Esophagus squamous epithelium (tissue), 5 donors: Measurements from ENCODE around the gene DEPDC5. TPM values are rescaled to one million over a fixed set of nuclear protein-coding genes. Genes with fewer than 3 reads are reported as not detected.

Source experiments
- DNase-seq: peaks from one replicate; lab custom pipeline; 2025; lab: John Stamatoyannopoulos, UW
- H3K27ac ChIP-seq, 4 donors: fragments of 200-600 bp; sonication (generic); one replicate each; pipeline ENCODE4 v1.5.1; 2016 to 2019; ENCODE audit warnings: mild to moderate bottlenecking in 1 of 4
- H3K27me3 ChIP-seq, 4 donors: fragments of 200-600 bp; sonication (generic); 1 replicate in 3 of 4; 2 replicates in 1 of 4; pipeline versions ENCODE4 v1.5.1 to v1.6.0; 2017 to 2021; ENCODE audit warnings: antibody characterized with exemption in 1 of 4
- H3K36me3 ChIP-seq, 3 donors: fragments of 200-600 bp; sonication (generic); one replicate each; pipeline ENCODE4 v1.5.1; 2016 to 2019
- H3K4me1 ChIP-seq, 3 donors: fragments of 200-600 bp; sonication (generic); one replicate each; pipeline ENCODE4 v1.5.1; 2017 to 2019
- H3K4me3 ChIP-seq, 4 donors: fragments of 200-600 bp; sonication (generic); 1 replicate in 3 of 4; 2 replicates in 1 of 4; pipeline ENCODE4 v1.5.1; 2016 to 2019; ENCODE audit warnings: mild to moderate bottlenecking in 2 of 4, moderate library complexity in 1 of 4
- H3K9me3 ChIP-seq, 3 donors: fragments of 200-600 bp; sonication (generic); one replicate each; pipeline ENCODE4 v1.5.1; 2016 to 2019
- POLR2A ChIP-seq, 4 donors: fragments of 450-650 bp; IDR thresholded peaks; one replicate each; pipeline ENCODE4 v1.6.1; 2017; ENCODE audit warnings: antibody characterized with exemption in 4 of 4, mild to moderate bottlenecking in 4 of 4, moderate library complexity in 3 of 4
- WGBS, 2 donors: methylation state at CpG; one replicate each; pipeline ENCODE4 v1.1.5; 2018; 5-methylcytosine and 5-hydroxymethylcytosine counted together
- intact Hi-C: fragments of 100-400 bp; cut with DNase I; formaldehyde crosslinking; loops from one replicate; pipeline ENCODE4 v1.15.0; 2022
- total RNA-seq, 4 donors: library from RNA; depleted of rRNA; stranded (reverse); fragments of >200 nt; gene quantifications; one replicate each; pipeline ENCODE4 v1.1.0, GENCODE V29; 2016
- TF ChIP-seq, protein P1 (sequence below), 6 experiments: fragments of 450-650 bp in 4 of 6; fragments of 200-600 bp in 2 of 6; sonication (generic) in 2 of 6; IDR thresholded peaks; one replicate each; pipeline ENCODE4 v1.5.1; 2016 to 2019; ENCODE audit warnings: antibody characterized with exemption in 6 of 6, mild to moderate bottlenecking in 4 of 6, moderate library complexity in 4 of 6
- donor health status: DM: yes; HTN: yes; CAD: no.

The DEPDC5 gene
- total RNA-seq, 4 donors from 2014 or later, result 9.0 to 22.5 (median 15.0) TPM

- 29 to 80% methylated on average over 1 to 2 of the region's 2 CpGs for WGBS, 2 donors
- TF ChIP-seq POLR2A (IDR thresholded peaks at IDR 0.05), result no peak
- intact Hi-C loops, result no loop called here
- H3K36me3 ChIP-seq, result no peaks in the 10 kb centered on the region
- no peak overlapping the region for H3K4me3 ChIP-seq
- H3K9me3 ChIP-seq, result no peaks in the 10 kb centered on the region
- peak overlapping the region in 2 of 4 donors; percentile 14 to 21 for H3K27ac ChIP-seq
- no peaks in the 10 kb centered on the region for H3K4me1 ChIP-seq
- no peak for DNase-seq
- peaks cover 0 to 10% (median 0%) of the 10 kb centered on the region in 4 donors for H3K27me3 ChIP-seq
Measured at GRCh38 chr22:31923747-31924146, 169.9 kb downstream of the DEPDC5 start.

- Histone ChIP-seq H3K9me3 (no peaks in the 10 kb centered on the region), H3K4me3 (no peak overlapping the region), H3K36me3 (no peaks in the 10 kb centered on the region), H3K27ac (no peak overlapping the region), H3K4me1 (no peaks in the 10 kb centered on the region), H3K27me3 (peaks cover 0 to 10% (median 0%) of the 10 kb centered on the region in 4 donors)
- intact Hi-C loops, result no loop called here
- 80 to 97% methylated on average over 1 of the region's 1 CpG for WGBS, 2 donors
- TF ChIP-seq, protein P1, sequence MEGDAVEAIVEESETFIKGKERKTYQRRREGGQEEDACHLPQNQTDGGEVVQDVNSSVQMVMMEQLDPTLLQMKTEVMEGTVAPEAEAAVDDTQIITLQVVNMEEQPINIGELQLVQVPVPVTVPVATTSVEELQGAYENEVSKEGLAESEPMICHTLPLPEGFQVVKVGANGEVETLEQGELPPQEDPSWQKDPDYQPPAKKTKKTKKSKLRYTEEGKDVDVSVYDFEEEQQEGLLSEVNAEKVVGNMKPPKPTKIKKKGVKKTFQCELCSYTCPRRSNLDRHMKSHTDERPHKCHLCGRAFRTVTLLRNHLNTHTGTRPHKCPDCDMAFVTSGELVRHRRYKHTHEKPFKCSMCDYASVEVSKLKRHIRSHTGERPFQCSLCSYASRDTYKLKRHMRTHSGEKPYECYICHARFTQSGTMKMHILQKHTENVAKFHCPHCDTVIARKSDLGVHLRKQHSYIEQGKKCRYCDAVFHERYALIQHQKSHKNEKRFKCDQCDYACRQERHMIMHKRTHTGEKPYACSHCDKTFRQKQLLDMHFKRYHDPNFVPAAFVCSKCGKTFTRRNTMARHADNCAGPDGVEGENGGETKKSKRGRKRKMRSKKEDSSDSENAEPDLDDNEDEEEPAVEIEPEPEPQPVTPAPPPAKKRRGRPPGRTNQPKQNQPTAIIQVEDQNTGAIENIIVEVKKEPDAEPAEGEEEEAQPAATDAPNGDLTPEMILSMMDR (IDR thresholded peaks at IDR 0.05), result no peak
- no peak for TF ChIP-seq POLR2A (IDR thresholded peaks at IDR 0.05)
- no peak for DNase-seq
Measured at GRCh38 chr22:31925056-31925455, 171.2 kb downstream of the DEPDC5 start.

- Histone ChIP-seq H3K36me3 (no peaks in the 10 kb centered on the region), H3K27me3 (peaks cover 0 to 10% (median 0%) of the 10 kb centered on the region in 4 donors), H3K27ac (no peak overlapping the region), H3K9me3 (no peaks in the 10 kb centered on the region), H3K4me3 (no peak overlapping the region), H3K4me1 (no peaks in the 10 kb centered on the region)
- DNase-seq, result no peak
- TF ChIP-seq, protein P1 (IDR thresholded peaks at IDR 0.05), result no peak
- no peak for TF ChIP-seq POLR2A (IDR thresholded peaks at IDR 0.05)
- intact Hi-C loops, result no loop called here
- 75 to 100% methylated on average over 1 of the region's 1 CpG for WGBS, 2 donors
Measured at GRCh38 chr22:31926024-31926423, 172.2 kb downstream of the DEPDC5 start.

DNA sequence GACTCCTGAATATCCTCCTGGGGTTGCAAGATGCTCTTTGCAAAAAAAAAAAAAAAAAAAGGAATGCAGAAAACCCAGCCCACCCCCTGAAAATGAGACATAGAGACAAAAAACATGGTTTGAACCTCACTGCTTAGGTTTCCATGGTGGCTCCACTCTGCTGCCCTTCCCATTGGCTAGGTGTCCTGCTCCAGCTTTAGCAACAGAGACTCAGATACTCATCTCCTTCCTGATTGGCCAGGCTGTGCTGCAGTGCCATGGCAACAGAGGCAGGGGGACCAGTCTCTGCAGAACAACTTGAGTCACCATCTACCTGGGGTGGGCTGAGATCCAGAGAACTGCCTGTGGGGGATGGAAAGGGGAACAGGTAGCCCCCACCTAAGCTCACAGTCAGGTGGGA lies 173.2 kb downstream of the DEPDC5 start:
- Histone ChIP-seq H3K27me3 (peaks cover 0 to 10% (median 0%) of the 10 kb centered on the region in 4 donors), H3K36me3 (no peaks in the 10 kb centered on the region), H3K27ac (no peak overlapping the region), H3K4me3 (no peak overlapping the region), H3K4me1 (no peaks in the 10 kb centered on the region), H3K9me3 (no peaks in the 10 kb centered on the region)
- TF ChIP-seq, protein P1 (IDR thresholded peaks at IDR 0.05), result no peak
- TF ChIP-seq POLR2A (IDR thresholded peaks at IDR 0.05), result no peak
- intact Hi-C loops, result no loop called here
- no peak for DNase-seq

GRCh38 chr22:31927562-31927961 lies 173.7 kb downstream of the DEPDC5 start:
- intact Hi-C loops, result no loop called here
- no peaks in the 10 kb centered on the region for H3K9me3 ChIP-seq
- 78 to 83% methylated on average over 2 of the region's 3 CpGs for WGBS, 2 donors
- H3K4me1 ChIP-seq, result no peaks in the 10 kb centered on the region
- TF ChIP-seq, protein P1 (IDR thresholded peaks at IDR 0.05), result no peak
- no peak for TF ChIP-seq POLR2A (IDR thresholded peaks at IDR 0.05)
- no peak overlapping the region for H3K27ac ChIP-seq
- H3K36me3 ChIP-seq, result no peaks in the 10 kb centered on the region
- peaks cover 0 to 10% (median 0%) of the 10 kb centered on the region in 4 donors for H3K27me3 ChIP-seq
- no peak for DNase-seq
- no peak overlapping the region for H3K4me3 ChIP-seq
